ENCODE measurements around the gene OR11A1.

OR11A1 gene

GRCh38 chr6:29419516-29419915, 37.4 kb downstream of the OR11A1 start:
- Mint-ChIP-seq H3K4me1 (ENCODE audit: low read depth in 2 of 2) (no peaks in the 10 kb centered on the region), H3K4me3 (no peak overlapping the region), H3K27ac (no peak overlapping the region), H3K9me3 (no peaks in the 10 kb centered on the region), H3K36me3 (ENCODE audit: insufficient read depth) (no peaks in the 10 kb centered on the region), H3K27me3 (peaks cover 37 to 46% of the 10 kb centered on the region in 2 donors)
- DNase-seq: no peak
- ATAC-seq (replicated peaks): no peak

GRCh38 chr6:29414588-29414987, 42.3 kb downstream of the OR11A1 start, which contains the start of gene OR12D1:
OR12D1 (plus strand) TSS chr6:29414928.
- Mint-ChIP-seq H3K27ac (no peak within 1 kb of the TSS), H3K4me3 (no peak within 1 kb of the TSS), H3K36me3 (ENCODE audit: insufficient read depth) (no peaks in the 10 kb centered on the region), H3K27me3 (peaks cover 54 to 56% of the 10 kb centered on the region in 2 donors), H3K9me3 (peaks cover 0 to 10% of the 10 kb centered on the region in 2 donors), H3K4me1 (ENCODE audit: low read depth in 2 of 2) (no peaks in the 10 kb centered on the region)
- DNase-seq (no peak), ATAC-seq (replicated peaks) (no peak)

- DNase-seq: no peak
- Mint-ChIP-seq H3K27ac (no peak overlapping the region), H3K36me3 (ENCODE audit: insufficient read depth) (no peaks in the 10 kb centered on the region), H3K4me3 (no peak overlapping the region), H3K27me3 (peaks cover 48 to 53% of the 10 kb centered on the region in 2 donors), H3K4me1 (ENCODE audit: low read depth in 2 of 2) (no peaks in the 10 kb centered on the region), H3K9me3 (peaks cover 0 to 1% of the 10 kb centered on the region in 2 donors)
- ATAC-seq (replicated peaks): no peak
Measured at GRCh38 chr6:29403801-29404200, 53.1 kb downstream of the OR11A1 start.

GRCh38 chr6:29399525-29399924, 57.3 kb downstream of the OR11A1 start:
- peaks cover 0 to 1% of the 10 kb centered on the region in 2 donors for H3K9me3 Mint-ChIP-seq
- no peak for DNase-seq

GRCh38 chr6:29395331-29395730, 61.5 kb downstream of the OR11A1 start, which contains the start of gene OR12D2:
OR12D2 (plus strand) TSS chr6:29395631; CDS start chr6:29396700, 1,069 bp downstream.
- H3K4me3 Mint-ChIP-seq: no peak within 1 kb of the TSS
- ATAC-seq (replicated peaks) (no peak), DNase-seq (no peak)
- H3K4me1 Mint-ChIP-seq (ENCODE audit: low read depth in 2 of 2): no peaks in the 10 kb centered on the region
- H3K27ac Mint-ChIP-seq: no peak within 1 kb of the TSS
- peaks cover 47 to 61% of the 10 kb centered on the region in 2 donors for H3K27me3 Mint-ChIP-seq
- no peaks in the 10 kb centered on the region for H3K36me3 Mint-ChIP-seq (ENCODE audit: insufficient read depth)
- H3K9me3 Mint-ChIP-seq: no peaks in the 10 kb centered on the region

More at GRCh38 chr6:29399525-29399924, 57.3 kb downstream of the OR11A1 start:
- no peak overlapping the region for H3K4me3 Mint-ChIP-seq
- H3K27me3 Mint-ChIP-seq: peaks cover 47 to 60% of the 10 kb centered on the region in 2 donors
- no peaks in the 10 kb centered on the region for H3K36me3 Mint-ChIP-seq (ENCODE audit: insufficient read depth)
- H3K4me1 Mint-ChIP-seq (ENCODE audit: low read depth in 2 of 2): no peaks in the 10 kb centered on the region
- no peak overlapping the region for H3K27ac Mint-ChIP-seq
- no peak for ATAC-seq (replicated peaks)

GRCh38 chr6:29388533-29388932, 68.3 kb downstream of the OR11A1 start:
- Mint-ChIP-seq H3K36me3 (ENCODE audit: insufficient read depth) (no peaks in the 10 kb centered on the region), H3K9me3 (no peaks in the 10 kb centered on the region), H3K4me3 (no peak overlapping the region), H3K27ac (no peak overlapping the region), H3K4me1 (ENCODE audit: low read depth in 2 of 2) (no peaks in the 10 kb centered on the region), H3K27me3 (peaks cover 42% of the 10 kb centered on the region in 2 donors)
- DNase-seq (no peak), ATAC-seq (replicated peaks) (no peak)

GRCh38 chr6:29376003-29376402, 80.9 kb downstream of the OR11A1 start:
- H3K4me1 Mint-ChIP-seq (ENCODE audit: low read depth in 2 of 2): no peaks in the 10 kb centered on the region
- H3K4me3 Mint-ChIP-seq: no peak overlapping the region
- peaks cover 42 to 46% of the 10 kb centered on the region in 2 donors for H3K27me3 Mint-ChIP-seq
- ATAC-seq (replicated peaks): no peak
- peaks cover 3% of the 10 kb centered on the region for H3K36me3 Mint-ChIP-seq (ENCODE audit: insufficient read depth)
- no peak overlapping the region for H3K27ac Mint-ChIP-seq
- DNase-seq: no peak
- no peaks in the 10 kb centered on the region for H3K9me3 Mint-ChIP-seq

Measured in effector memory CD8-positive, alpha-beta T cell (primary cell).